Natural killer cell (primary cell): ENCODE measurements around the gene NACC2. TPM values are rescaled to one million over a fixed set of nuclear protein-coding genes. Genes with fewer than 3 reads are reported as not detected.

ENCODE experiments used
- ATAC-seq, 3 donors: fragments of 150-1000 bp in 2 of 3; fragments of 200-7000 bp in 1 of 3; cut with Tn5 transposase; 1 replicate in 1 of 3; 2 replicates in 2 of 3; pipeline ENCODE4 v1.10.0; 2021; ENCODE audit warnings: mild to moderate bottlenecking in 2 of 3, moderate library complexity in 2 of 3
- DNase-seq, 2 donors: peaks; one replicate each; pipeline versions ENCODE4 v3.0.0 to v3.0.0-alpha.2; 2013 to 2021; ENCODE audit warnings: mixed read lengths in 1 of 2
- H3K27ac ChIP-seq: one replicate; pipeline ENCODE4 v1.5.1; 2013; ENCODE audit warnings: mild to moderate bottlenecking, low read length
- H3K27me3 ChIP-seq: one replicate; pipeline ENCODE4 v1.6.1; 2013; ENCODE audit warnings: low read length; ENCODE audit not compliant: control insufficient read depth, insufficient read depth
- H3K36me3 ChIP-seq: one replicate; pipeline ENCODE4 v1.6.1; 2013; ENCODE audit warnings: low read length; ENCODE audit not compliant: control insufficient read depth, insufficient read depth
- H3K4me1 ChIP-seq: one replicate; pipeline ENCODE4 v1.6.1; 2013; ENCODE audit warnings: low read length; ENCODE audit not compliant: control insufficient read depth, insufficient read depth
- H3K4me3 ChIP-seq: one replicate; pipeline ENCODE4 v1.5.1; 2013; ENCODE audit warnings: low read length
- H3K9me3 ChIP-seq: one replicate; pipeline ENCODE4 v1.6.1; 2013; ENCODE audit warnings: low read length; ENCODE audit not compliant: control insufficient read depth, insufficient read depth
- H3K27ac Mint-ChIP-seq, 2 donors: one replicate each; pipeline ENCODE4 v1.8.0; 2022; ENCODE audit warnings: mild to moderate bottlenecking in 2 of 2, mixed read lengths in 2 of 2, moderate library complexity in 1 of 2
- H3K27me3 Mint-ChIP-seq, 2 donors: one replicate each; pipeline ENCODE4 v1.8.0; 2022; ENCODE audit warnings: low read depth in 2 of 2, mixed read lengths in 2 of 2
- H3K36me3 Mint-ChIP-seq: one replicate; pipeline ENCODE4 v1.8.0; 2022; ENCODE audit warnings: mixed read lengths
- H3K4me1 Mint-ChIP-seq, 2 donors: one replicate each; pipeline ENCODE4 v1.8.0; 2022; ENCODE audit warnings: mixed read lengths in 2 of 2
- H3K4me3 Mint-ChIP-seq: one replicate; pipeline ENCODE4 v1.8.0; 2022; ENCODE audit warnings: mild to moderate bottlenecking, moderate library complexity, mixed read lengths
- H3K9me3 Mint-ChIP-seq, 2 donors: one replicate each; pipeline ENCODE4 v1.8.0; 2022; ENCODE audit warnings: mixed read lengths in 2 of 2
- CTCF ChIP-seq: fragments of 200-600 bp; IDR thresholded peaks from one replicate; pipeline ENCODE4 v1.8.0; 2022; ENCODE audit warnings: antibody characterized with exemption
- WGBS: methylation state at CpG from one replicate; pipeline ENCODE4 v1.1.7; 2013; ENCODE audit warnings: missing lambda C conversion rate; ENCODE audit not compliant: insufficient coverage; 5-methylcytosine and 5-hydroxymethylcytosine counted together
- intact Hi-C: fragments of 100-400 bp; cut with micrococcal nuclease; formaldehyde crosslinking; loops from one replicate; pipeline ENCODE4 v1.14.2; 2022
- total RNA-seq, 4 donors: library from RNA; stranded (reverse); fragments of 120-200 nt in 1 of 4; gene quantifications; one replicate each; pipeline versions ENCODE4 v1.2.3 to v1.2.4, GENCODE V29; 2013 to 2022

NACC2 gene
- total RNA-seq, 3 donors from 2014 or later (not counting 1 experiment from before 2014, with no cell fraction given), result 14.5 to 21.6 (median 21.2) TPM

GRCh38 chr9:135998410-135999071 lies 96.5 kb downstream of the NACC2 start:
- DNase-seq, result no peak

GRCh38 chr9:135998016-135998380 lies 97.1 kb downstream of the NACC2 start:
- DNase-seq (no peak), ATAC-seq (no peak)
- Histone ChIP-seq H3K9me3 (no peaks in the 10 kb centered on the region), H3K4me1 (peaks cover 14% of the 10 kb centered on the region), H3K4me3 (no peak overlapping the region), H3K27ac (no peak overlapping the region), H3K27me3 (no peaks in the 10 kb centered on the region), H3K36me3 (no peaks in the 10 kb centered on the region)
- 93% methylated on average over 9 of the region's 10 CpGs for WGBS
- TF ChIP-seq CTCF, result no peak
- H3K4me1 Mint-ChIP-seq, result peaks cover 0 to 7% of the 10 kb centered on the region in 2 donors
- no peaks in the 10 kb centered on the region for H3K36me3 Mint-ChIP-seq
- no peak overlapping the region for H3K27ac Mint-ChIP-seq
- H3K9me3 Mint-ChIP-seq, result no peaks in the 10 kb centered on the region
- intact Hi-C loops, result no loop called here
- H3K4me3 Mint-ChIP-seq, result no peak overlapping the region
- no peaks in the 10 kb centered on the region for H3K27me3 Mint-ChIP-seq

More at GRCh38 chr9:135998410-135999071, 96.5 kb downstream of the NACC2 start:
- no peak for TF ChIP-seq CTCF
- H3K9me3 ChIP-seq, result no peaks in the 10 kb centered on the region
- H3K9me3 Mint-ChIP-seq, result no peaks in the 10 kb centered on the region
- H3K4me1 ChIP-seq, result peaks cover 8% of the 10 kb centered on the region
- no peaks in the 10 kb centered on the region for H3K27me3 Mint-ChIP-seq
- ATAC-seq, result no peak
- no peak overlapping the region for H3K4me3 ChIP-seq
- intact Hi-C loops, result no loop called here
- 86% methylated on average over 16 of the region's 16 CpGs for WGBS
- peaks cover 0 to 7% of the 10 kb centered on the region in 2 donors for H3K4me1 Mint-ChIP-seq
- no peaks in the 10 kb centered on the region for H3K36me3 ChIP-seq
- no peak overlapping the region for H3K27ac ChIP-seq
- no peak overlapping the region for H3K27ac Mint-ChIP-seq
- no peak overlapping the region for H3K4me3 Mint-ChIP-seq
- H3K36me3 Mint-ChIP-seq, result no peaks in the 10 kb centered on the region
- H3K27me3 ChIP-seq, result no peaks in the 10 kb centered on the region

- Mint-ChIP-seq H3K9me3 (no peaks in the 10 kb centered on the region), H3K36me3 (no peaks in the 10 kb centered on the region), H3K27ac (no peak overlapping the region), H3K4me1 (peaks cover 0 to 13% of the 10 kb centered on the region in 2 donors), H3K27me3 (no peaks in the 10 kb centered on the region), H3K4me3 (no peak overlapping the region)
- no peak for DNase-seq
- peaks cover 20% of the 10 kb centered on the region for H3K4me1 ChIP-seq
- no peaks in the 10 kb centered on the region for H3K9me3 ChIP-seq
- no peaks in the 10 kb centered on the region for H3K27me3 ChIP-seq
- WGBS, result 71% methylated on average over 34 of the region's 34 CpGs
- no peaks in the 10 kb centered on the region for H3K36me3 ChIP-seq
- no peak overlapping the region for H3K27ac ChIP-seq
- no peak for TF ChIP-seq CTCF
- no peak overlapping the region for H3K4me3 ChIP-seq
- ATAC-seq, result no peak
- intact Hi-C loops, result no loop called here
These were observed 97.7 kb downstream of the NACC2 start for GRCh38 chr9:135997090-135998015.
